Psoas muscle (tissue), 8 donors: ENCODE results near the gene KCNE1. TPM values are rescaled to one million over a fixed set of nuclear protein-coding genes. Genes with fewer than 3 reads are reported as not detected.

Source experiments
- ATAC-seq, 4 donors: fragments of 200-7000 bp; cut with Tn5 transposase; one replicate each; pipeline ENCODE4 v1.9.1; 2020; ENCODE audit warnings: moderate library complexity in 3 of 4, mild to moderate bottlenecking in 2 of 4
- DNase-seq, 2 donors: peaks; one replicate each; pipeline ENCODE4 v3.0.0-alpha.2; 2020
- H3K27ac ChIP-seq: fragments of 200-600 bp; one replicate; pipeline ENCODE4 v1.8.0; 2022
- H3K27me3 ChIP-seq, 3 donors: fragments of 200-600 bp in 1 of 3; one replicate each; pipeline versions ENCODE4 v1.6.1 to v1.8.0; 2013 to 2022; ENCODE audit warnings: low read length in 2 of 3, mild to moderate bottlenecking in 2 of 3, moderate library complexity in 1 of 3; ENCODE audit not compliant: insufficient read depth in 3 of 3
- H3K36me3 ChIP-seq, 2 donors: fragments of 200-600 bp in 1 of 2; one replicate each; pipeline versions ENCODE4 v1.6.1 to v1.8.0; 2013 to 2022; ENCODE audit warnings: low read depth in 1 of 2, mild to moderate bottlenecking in 1 of 2, moderate library complexity in 1 of 2; ENCODE audit not compliant: insufficient read depth in 1 of 2
- H3K4me1 ChIP-seq: fragments of 200-600 bp; one replicate; pipeline ENCODE4 v1.8.0; 2022
- H3K4me3 ChIP-seq: fragments of 200-600 bp; one replicate; pipeline ENCODE4 v1.8.0; 2022; ENCODE audit warnings: mild to moderate bottlenecking
- H3K9me3 ChIP-seq: fragments of 200-600 bp; one replicate; pipeline ENCODE4 v1.8.0; 2022
- CTCF ChIP-seq: fragments of 200-600 bp; IDR thresholded peaks from one replicate; pipeline ENCODE4 v1.8.0; 2022; ENCODE audit warnings: antibody characterized with exemption
- WGBS, 3 donors: extraction: QIAGEN DNeasy Blood & Tissue Kit; methylation state at CpG; one replicate each; pipeline versions ENCODE4 v1.1.6 to v1.1.7; 2013; 5-methylcytosine and 5-hydroxymethylcytosine counted together
- intact Hi-C, 2 donors: fragments of 100-400 bp; cut with DNase I; formaldehyde crosslinking; loops; one replicate each; pipeline versions ENCODE4 v1.11.0 to v1.14.2; 2022
- polyA plus RNA-seq, 3 donors: library from polyadenylated mRNA; stranded (reverse); fragments of 200-250 nt; gene quantifications; one replicate each; pipeline ENCODE4 v1.2.3, GENCODE V29; 2013
- total RNA-seq, 4 donors: library from RNA; stranded (reverse); fragmentation: NEBNext Ultra II Directional in 2 of 4; extraction: Animal tissue kit (Norgen Biotek cat#: 25700) in 2 of 4; gene quantifications; one replicate each; pipeline versions ENCODE4 v1.2.1 to v1.2.4, GENCODE V29; 2021 to 2023
- donor health status: healthy with polysubstance abuse.
- donor health status: DM: no; HTN: no; CAD: no; lungs with moderate emphysema.
- donor health status: Bipolar disorder and iron deficiency.
- donor health status: healthy.
- donor health status: DM: yes; HTN: yes; CAD: no.
- donor health status: DM: no; HTN: no; CAD: no.
- donor health status: DM: no; HTN: no; CAD: no.
- donor health status: DM: yes; HTN: yes; CAD: no.

The KCNE1 gene
- total and polyA plus RNA-seq, 7 donors, result 0.26 to 1.5 (median 0.38) TPM; not detected in 3

GRCh38 chr21:34553151-34553952, 41.3 kb upstream of the KCNE1 start:
- no peak for ATAC-seq
- H3K4me1 ChIP-seq, result no peaks in the 10 kb centered on the region
- H3K9me3 ChIP-seq, result no peaks in the 10 kb centered on the region
- no peak overlapping the region for H3K27ac ChIP-seq
- H3K36me3 ChIP-seq, result no peaks in the 10 kb centered on the region
- H3K4me3 ChIP-seq, result no peak overlapping the region
- no peak for TF ChIP-seq CTCF
- 77 to 86% (median 84%) methylated on average over 9 of the region's 9 CpGs for WGBS, 3 donors
- intact Hi-C loops, result no loop called here
- no peaks in the 10 kb centered on the region for H3K27me3 ChIP-seq
- DNase-seq, result no peak

DNA sequence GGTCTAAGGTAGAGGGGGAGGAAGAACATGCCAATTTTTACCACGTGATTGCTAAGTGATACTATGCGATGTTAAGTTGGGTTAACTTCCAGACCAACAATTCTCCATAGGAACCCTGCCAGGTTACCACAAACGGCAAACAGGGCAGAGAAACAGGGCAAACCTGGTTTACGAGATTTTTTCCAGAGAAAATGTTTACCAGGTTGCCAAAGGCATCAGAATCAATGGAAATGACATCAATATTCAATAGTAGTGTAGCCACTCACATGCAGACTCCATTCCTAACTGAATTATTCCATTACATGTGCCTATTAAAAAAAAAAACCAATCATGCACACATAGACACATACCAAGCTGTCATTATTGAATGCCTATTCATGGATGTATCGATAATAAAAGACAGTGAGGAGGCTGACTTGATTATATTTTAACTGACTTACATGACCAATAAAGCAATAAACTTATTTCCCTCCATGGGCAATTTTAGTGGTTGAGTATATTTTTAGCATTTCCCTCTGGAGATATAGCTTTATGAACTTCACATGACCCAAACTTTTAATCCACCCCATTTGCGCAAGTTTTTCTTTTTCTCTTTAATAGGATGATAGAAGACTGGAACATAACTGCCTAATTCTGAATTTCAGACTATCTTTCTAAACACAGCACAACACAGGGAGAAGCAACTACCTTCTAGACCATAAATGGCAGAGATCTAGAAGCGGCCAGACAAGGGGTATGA, 40.5 kb upstream of the KCNE1 start:
- H3K4me1 ChIP-seq, result no peaks in the 10 kb centered on the region
- no peak overlapping the region for H3K27ac ChIP-seq
- WGBS, 3 donors, result 86 to 87% (median 86%) methylated on average over 7 of the region's 7 CpGs

GRCh38 chr21:34550182-34550799, 38.3 kb upstream of the KCNE1 start:
- intact Hi-C loops, result no loop called here
- DNase-seq (no peak), ATAC-seq (no peak)
- H3K4me3 ChIP-seq, result no peak overlapping the region
- no peak for TF ChIP-seq CTCF
- H3K36me3 ChIP-seq, result no peaks in the 10 kb centered on the region
- no peaks in the 10 kb centered on the region for H3K27me3 ChIP-seq
- peaks cover 14% of the 10 kb centered on the region for H3K4me1 ChIP-seq
- no peak overlapping the region for H3K27ac ChIP-seq
- H3K9me3 ChIP-seq, result no peaks in the 10 kb centered on the region
- WGBS, 3 donors, result 73 to 96% (median 93%) methylated on average over 2 of the region's 2 CpGs

More for the DNA sequence above, 40.5 kb upstream of the KCNE1 start:
- Histone ChIP-seq H3K4me3 (no peak overlapping the region), H3K27me3 (no peaks in the 10 kb centered on the region), H3K36me3 (no peaks in the 10 kb centered on the region), H3K9me3 (no peaks in the 10 kb centered on the region)
- DNase-seq (no peak), ATAC-seq (no peak)
- intact Hi-C loops, result no loop called here
- no peak for TF ChIP-seq CTCF

- ATAC-seq (peak in 2 of 4 donors; percentile 43 to 70), DNase-seq (no peak)
- intact Hi-C loops, result no loop called here
- H3K4me3 ChIP-seq, result no peak overlapping the region
- TF ChIP-seq CTCF, result no peak
- WGBS, 3 donors, result 85 to 92% (median 86%) methylated on average over 11 of the region's 11 CpGs
- H3K9me3 ChIP-seq, result no peaks in the 10 kb centered on the region
- no peaks in the 10 kb centered on the region for H3K27me3 ChIP-seq
- no peak overlapping the region for H3K27ac ChIP-seq
- no peaks in the 10 kb centered on the region for H3K36me3 ChIP-seq
- H3K4me1 ChIP-seq, result peaks cover 22% of the 10 kb centered on the region
Observed at GRCh38 chr21:34548781-34549376, 36.9 kb upstream of the KCNE1 start.
